Aortic smooth muscle cell (primary cell): ENCODE results near the gene DCX. TPM values are rescaled to one million over a fixed set of nuclear protein-coding genes. Genes with fewer than 3 reads are reported as not detected.

Source experiments
- total RNA-seq: library from RNA; depleted of rRNA; stranded (reverse); fragments of >200 nt; gene quantifications from 2 replicates; pipeline ENCODE4 v1.2.3, GENCODE V29; 2014

DCX gene
- total RNA-seq, result under 0.01 TPM in 1 of 2 replicates, not detected in the other

GRCh38 chrX:111411983-111412382 lies at the start of gene DCX:
DCX (minus strand) TSS chrX:111412192; CDS start chrX:111410398, 1,794 bp downstream.

DNA sequence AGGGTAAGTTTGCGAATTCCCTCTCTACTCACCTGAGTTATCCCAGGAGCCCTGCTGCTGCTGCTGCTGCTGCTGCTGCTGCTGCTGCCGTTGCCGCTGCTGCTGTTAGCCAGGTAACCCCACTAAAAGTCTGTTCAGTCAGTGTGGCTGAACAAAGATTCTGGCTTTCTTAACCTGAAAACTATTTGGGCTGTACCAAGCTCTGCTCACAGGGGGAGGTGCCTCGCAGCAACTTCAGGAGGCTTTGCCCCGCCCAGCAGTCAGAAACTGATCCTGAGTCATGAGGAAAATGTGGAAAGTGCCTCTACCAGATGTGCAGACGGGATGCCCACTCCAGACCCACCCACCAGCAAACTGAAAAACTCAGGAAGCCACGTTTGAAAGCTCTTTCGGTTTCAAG lies 141.7 kb downstream of the DCX start, which contains the start of gene CAPN6:
CAPN6 (minus strand) TSS at position 145 of the 400 bp plus-strand sequence. CDS start 6,547 bp downstream, outside the sequence.

Other genes starting within 250 kb of the DCX start
- gene CAPN6, start 141.7 kb downstream of the DCX start, total RNA-seq, result not detected in 2 replicates
- gene SERTM2, start 99.5 kb upstream of the DCX start, total RNA-seq, result not detected in 2 replicates